Measurements from ENCODE around the gene SLC6A7. TPM values are rescaled to one million over a fixed set of nuclear protein-coding genes. Genes with fewer than 3 reads are reported as not detected.

SLC6A7 gene
- polyA plus RNA-seq, 1 of the 3 experiments (the other 2 are of a cell fraction), result not detected

GRCh38 chr5:150182774-150183173 lies 7.1 kb upstream of the SLC6A7 start (continued):
- no peak for TF ChIP-seq IRF3 (IDR thresholded peaks at IDR 0.05; ENCODE audit: low read depth, low read length)
- no peak for TF ChIP-seq SMC3 (IDR thresholded peaks at IDR 0.05; ENCODE audit: low read depth, low read length)
- TF ChIP-seq YY1 (IDR thresholded peaks at IDR 0.05; ENCODE audit: low read depth), result no peak

GRCh38 chr5:150183436-150183835 lies 6.4 kb upstream of the SLC6A7 start:
- Histone ChIP-seq H2AFZ (ENCODE audit: low read depth) (no peak overlapping the region), H4K20me1 (ENCODE audit: insufficient read depth) (no peaks in the 10 kb centered on the region), H3K9me2 (no peaks in the 10 kb centered on the region), H3K9ac (no peak overlapping the region), H3K4me2 (no peak overlapping the region), H3K27ac (ENCODE audit: low read depth in 2 of 2, low read length in 1 of 2) (no peak overlapping the region), H3K27me3 (ENCODE audit: insufficient read depth) (no peaks in the 10 kb centered on the region), H3K79me2 (ENCODE audit: insufficient read depth) (no peaks in the 10 kb centered on the region), H3K4me1 (ENCODE audit: control insufficient read depth in 1 of 2, insufficient read depth in 2 of 2, low read depth in 1 of 2, low read length in 1 of 2) (peaks cover 0 to 2% of the 10 kb centered on the region in 2 experiments; a peak in 1 of 4 replicates), H3K36me3 (replicated peaks in 1 of 2; ENCODE audit: control insufficient read depth in 1 of 2, insufficient read depth in 2 of 2, low read length in 1 of 2) (no peaks in the 10 kb centered on the region), H3K4me3 (ENCODE audit: low read depth in 2 of 2, low read length in 1 of 2) (no peak overlapping the region), H3F3A (replicated peaks; ENCODE audit: insufficient read depth) (no peaks in the 10 kb centered on the region), H3K9me3 (no peaks in the 10 kb centered on the region)
- ChIA-PET POLR2A (no interaction called here), CTCF (no interaction called here)
- DNase-seq, result no peak
- TF ChIP-seq SIN3A (IDR thresholded peaks at IDR 0.05; ENCODE audit: borderline replicate concordance, low read depth, low read length) (no peak), CTCF (IDR thresholded peaks at IDR 0.05) (no peak), ZBTB33 (IDR thresholded peaks at IDR 0.05; ENCODE audit: borderline replicate concordance, low read depth) (no peak), GATA2 (CRISPR knock-in tag; IDR thresholded peaks at IDR 0.05) (no peak), SMC3 (IDR thresholded peaks at IDR 0.05; ENCODE audit: low read depth, low read length) (no peak), YY1 (IDR thresholded peaks at IDR 0.05; ENCODE audit: low read depth) (no peak)
- 83% methylated on average over 9 of the region's 12 CpGs for WGBS (ENCODE audit: low lambda C conversion rate)

GRCh38 chr5:150184006-150184405 lies 5.9 kb upstream of the SLC6A7 start:
- H3K4me1 ChIP-seq (ENCODE audit: control insufficient read depth in 1 of 2, insufficient read depth in 2 of 2, low read depth in 1 of 2, low read length in 1 of 2), result peaks cover 0 to 2% of the 10 kb centered on the region in 2 experiments; a peak in 1 of 4 replicates
- POLR2A ChIA-PET, result no interaction called here
- no peaks in the 10 kb centered on the region for H3K79me2 ChIP-seq (ENCODE audit: insufficient read depth)
- H4K20me1 ChIP-seq (ENCODE audit: insufficient read depth), result no peaks in the 10 kb centered on the region
- no peak overlapping the region for H3K4me2 ChIP-seq
- no peak overlapping the region for H3K27ac ChIP-seq (ENCODE audit: low read depth in 2 of 2, low read length in 1 of 2)
- peaks cover 5% of the 10 kb centered on the region; the same call in 1 of the 2 replicates for H3K27me3 ChIP-seq (ENCODE audit: insufficient read depth)
- DNase-seq, result no peak
- no peaks in the 10 kb centered on the region for H3K9me3 ChIP-seq
- WGBS (ENCODE audit: low lambda C conversion rate), result 75% methylated on average over 2 of the region's 2 CpGs
- H3K4me3 ChIP-seq (ENCODE audit: low read depth in 2 of 2, low read length in 1 of 2), result no peak overlapping the region
- CTCF ChIA-PET, result interaction anchor here (1.2 kb wide), 1 partner anchor 8 kb away, joined by 4 read pairs; no protein-coding TSS in a partner anchor
- H3K36me3 ChIP-seq (replicated peaks in 1 of 2; ENCODE audit: control insufficient read depth in 1 of 2, insufficient read depth in 2 of 2, low read length in 1 of 2), result no peaks in the 10 kb centered on the region
- H3K9me2 ChIP-seq, result no peaks in the 10 kb centered on the region
- no peak overlapping the region for H2AFZ ChIP-seq (ENCODE audit: low read depth)
- H3F3A ChIP-seq (replicated peaks; ENCODE audit: insufficient read depth), result no peaks in the 10 kb centered on the region
- no peak overlapping the region for H3K9ac ChIP-seq
- TF ChIP-seq TCF12 (IDR thresholded peaks at IDR 0.05), result no peak
- no peak for TF ChIP-seq REST (IDR thresholded peaks at IDR 0.05; ENCODE audit: low read depth, low read length)
- TF ChIP-seq RCOR1 (IDR thresholded peaks at IDR 0.05; ENCODE audit: low read length), result no peak
- TF ChIP-seq TEAD4 (IDR thresholded peaks at IDR 0.05; ENCODE audit: borderline replicate concordance, insufficient read depth), result no peak
- TF ChIP-seq USF1 (IDR thresholded peaks at IDR 0.05; ENCODE audit: borderline replicate concordance, low read depth), result no peak
- no peak for TF ChIP-seq GABPA (IDR thresholded peaks at IDR 0.05; ENCODE audit: low read depth)
- no peak for TF ChIP-seq FOXJ3 (CRISPR knock-in tag; IDR thresholded peaks at IDR 0.05)
- no peak for TF ChIP-seq JUND (IDR thresholded peaks at IDR 0.05)
- no peak for TF ChIP-seq YY1 (IDR thresholded peaks at IDR 0.05; ENCODE audit: low read depth)
- no peak for TF ChIP-seq ELF1 (IDR thresholded peaks at IDR 0.05)
- no peak for TF ChIP-seq MAX (IDR thresholded peaks at IDR 0.05; ENCODE audit: low read depth)
